ENCODE results near the gene LY6G5C.

Gene LY6G5C

DNA sequence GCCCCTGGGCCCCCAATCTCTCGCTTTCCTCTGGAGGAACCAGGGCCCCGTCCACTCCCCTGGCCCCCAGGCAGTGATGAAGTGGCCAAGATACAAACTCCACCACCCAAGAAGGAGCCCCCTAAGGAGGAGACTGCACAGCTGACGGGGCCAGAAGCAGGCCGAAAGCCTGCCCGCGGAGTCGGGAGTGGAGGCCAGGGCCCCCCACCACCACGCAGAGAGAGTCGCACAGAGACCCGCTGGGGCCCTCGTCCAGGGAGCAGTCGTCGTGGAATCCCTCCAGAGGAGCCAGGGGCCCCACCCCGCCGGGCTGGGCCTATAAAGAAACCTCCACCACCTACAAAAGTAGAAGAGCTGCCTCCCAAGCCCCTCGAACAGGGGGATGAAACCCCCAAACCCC, 49.7 kb downstream of the LY6G5C start:
- peaks cover 33% of the 10 kb centered on the region for H3K4me1 Mint-ChIP-seq
- peaks cover 100% of the 10 kb centered on the region for H3K36me3 Mint-ChIP-seq
- no peak for DNase-seq (ENCODE audit: low spot score in 2 of 2)
- H3K27ac Mint-ChIP-seq, result peak overlapping the region; percentile 83
- H3K4me3 Mint-ChIP-seq, result no peak overlapping the region
- no peak for ATAC-seq
- no peaks in the 10 kb centered on the region for H3K9me3 Mint-ChIP-seq

DNA sequence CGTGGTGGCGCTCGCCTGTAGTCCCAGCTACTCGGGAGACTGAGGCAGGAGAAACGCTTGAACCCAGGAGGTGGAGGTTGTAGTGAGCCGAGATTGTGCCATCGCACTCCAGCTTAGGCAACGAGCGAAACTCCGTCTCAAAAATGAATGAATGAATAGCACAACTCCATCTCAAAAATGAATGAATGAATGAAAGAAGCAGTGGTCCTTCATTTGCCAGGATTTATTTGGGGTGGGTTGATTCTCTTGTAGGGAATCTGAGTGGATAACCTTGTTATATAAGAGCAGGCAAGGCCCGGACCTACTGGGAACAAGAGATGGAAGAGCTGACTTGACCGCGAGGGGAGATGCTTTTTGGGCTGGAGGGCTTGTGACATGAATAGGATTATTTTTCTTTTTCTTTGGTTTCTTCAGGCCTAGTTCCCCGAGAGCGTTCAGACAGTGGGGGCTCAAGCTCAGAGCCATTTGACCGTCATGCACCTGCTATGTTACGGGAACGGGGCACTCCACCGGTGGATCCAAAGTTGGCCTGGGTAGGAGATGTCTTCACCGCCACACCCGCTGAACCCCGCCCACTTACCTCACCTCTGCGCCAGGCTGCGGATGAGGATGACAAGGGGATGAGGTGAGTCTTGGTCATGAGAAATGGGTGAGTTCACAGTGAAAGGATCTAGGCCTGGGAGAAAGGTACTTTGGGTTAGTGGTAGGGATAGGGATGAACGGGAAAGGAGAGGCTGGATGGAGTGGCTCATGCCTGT, 50.5 kb downstream of the LY6G5C start:
- H3K36me3 Mint-ChIP-seq, result peaks cover 100% of the 10 kb centered on the region

DNA sequence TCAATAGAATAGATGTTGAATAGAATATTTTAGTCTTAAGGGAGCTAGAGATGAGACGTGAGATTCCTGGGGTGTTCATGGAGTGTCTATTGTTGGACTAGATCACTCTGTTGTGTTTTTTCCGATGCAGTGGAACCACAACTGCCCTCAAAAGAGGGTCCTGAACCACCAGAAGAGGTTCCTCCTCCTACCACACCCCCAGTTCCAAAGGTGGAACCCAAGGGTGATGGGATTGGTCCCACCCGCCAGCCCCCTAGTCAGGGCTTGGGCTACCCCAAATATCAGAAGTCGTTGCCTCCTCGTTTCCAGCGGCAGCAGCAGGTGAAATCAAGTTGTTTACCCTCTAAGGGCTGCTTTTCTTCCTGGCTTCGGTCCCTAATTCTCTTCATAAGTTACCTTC, 51.9 kb downstream of the LY6G5C start:
- no peak overlapping the region for H3K4me3 Mint-ChIP-seq
- H3K4me1 Mint-ChIP-seq, result peaks cover 33% of the 10 kb centered on the region
- H3K27ac Mint-ChIP-seq, result no peak overlapping the region
- H3K9me3 Mint-ChIP-seq, result no peaks in the 10 kb centered on the region
- ATAC-seq (no peak), DNase-seq (ENCODE audit: low spot score in 2 of 2) (no peak)
- peaks cover 100% of the 10 kb centered on the region for H3K36me3 Mint-ChIP-seq

More for the DNA sequence above, 50.5 kb downstream of the LY6G5C start:
- DNase-seq (ENCODE audit: low spot score in 2 of 2), result no peak
- Mint-ChIP-seq H3K4me1 (peaks cover 35% of the 10 kb centered on the region), H3K27ac (peak overlapping the region; percentile 1), H3K9me3 (no peaks in the 10 kb centered on the region), H3K4me3 (no peak overlapping the region)
- no peak for ATAC-seq

DNA sequence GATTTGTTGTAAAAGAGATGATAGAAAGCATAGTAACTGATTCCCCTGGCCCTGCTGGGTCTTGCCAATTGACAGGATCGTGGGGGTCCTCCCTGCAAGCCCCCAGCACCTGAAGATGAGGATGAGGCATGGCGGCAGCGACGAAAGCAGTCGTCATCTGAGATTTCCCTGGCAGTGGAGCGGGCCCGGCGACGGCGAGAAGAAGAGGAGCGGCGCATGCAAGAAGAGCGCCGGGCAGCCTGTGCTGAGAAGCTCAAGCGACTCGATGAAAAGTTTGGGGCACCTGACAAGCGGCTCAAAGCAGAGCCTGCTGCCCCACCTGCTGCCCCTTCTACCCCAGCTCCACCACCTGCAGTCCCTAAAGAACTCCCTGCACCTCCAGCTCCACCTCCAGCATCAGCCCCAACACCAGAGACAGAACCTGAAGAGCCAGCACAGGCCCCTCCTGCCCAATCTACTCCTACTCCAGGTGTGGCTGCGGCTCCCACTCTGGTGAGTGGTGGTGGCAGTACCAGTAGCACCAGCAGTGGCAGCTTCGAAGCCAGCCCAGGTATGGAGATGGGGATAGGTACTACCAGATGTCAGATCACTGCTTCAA, 53.1 kb downstream of the LY6G5C start:
- ATAC-seq (no peak), DNase-seq (ENCODE audit: low spot score in 2 of 2) (no peak)
- peaks cover 100% of the 10 kb centered on the region for H3K36me3 Mint-ChIP-seq
- H3K4me1 Mint-ChIP-seq, result peaks cover 24% of the 10 kb centered on the region
- H3K4me3 Mint-ChIP-seq, result no peak overlapping the region
- peak overlapping the region; percentile 82 for H3K27ac Mint-ChIP-seq
- no peaks in the 10 kb centered on the region for H3K9me3 Mint-ChIP-seq

DNA sequence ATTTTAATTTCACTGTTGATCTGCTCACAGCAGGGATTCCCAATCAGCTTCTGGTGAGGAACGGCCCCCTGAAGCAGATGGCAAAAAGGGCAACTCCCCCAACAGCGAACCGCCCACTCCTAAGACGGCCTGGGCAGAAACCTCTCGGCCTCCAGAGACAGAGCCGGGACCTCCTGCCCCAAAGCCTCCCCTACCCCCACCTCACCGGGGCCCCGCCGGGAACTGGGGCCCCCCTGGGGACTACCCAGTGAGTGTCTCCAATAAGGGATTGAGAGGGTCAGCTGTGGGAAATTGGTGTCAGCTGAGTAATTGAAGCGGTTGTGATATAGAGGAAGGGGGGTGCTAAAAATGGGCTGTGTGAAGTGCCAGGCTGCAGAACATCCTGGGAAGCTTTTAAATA, 53.9 kb downstream of the LY6G5C start:
- peaks cover 100% of the 10 kb centered on the region for H3K36me3 Mint-ChIP-seq

More for the DNA sequence above, 53.9 kb downstream of the LY6G5C start:
- no peak for ATAC-seq
- Mint-ChIP-seq H3K9me3 (no peaks in the 10 kb centered on the region), H3K4me1 (peaks cover 29% of the 10 kb centered on the region), H3K4me3 (no peak overlapping the region), H3K27ac (peak overlapping the region; percentile 82)
- DNase-seq (ENCODE audit: low spot score in 2 of 2), result no peak

All from stimulated activated effector memory CD8-positive, alpha-beta T cell treated with anti-CD3 and anti-CD28 coated beads, Interleukin-12 subunit alpha, Interleukin-12 subunit beta, amount 100 ng/mL, for 72 hours (primary cell).